Measurements from ENCODE around the gene GSTO2. TPM values are rescaled to one million over a fixed set of nuclear protein-coding genes. Genes with fewer than 3 reads are reported as not detected.

GSTO2 gene
- total RNA-seq, 2 experiments from 2014 or later: 2.3 to 2.6 TPM

GRCh38 chr10:104300736-104301292 is 31.8 kb downstream of the GSTO2 start:
- H3K4me1 Mint-ChIP-seq (ENCODE audit: low read depth): peaks cover 12% of the 10 kb centered on the region

GRCh38 chr10:104301907-104302690 is 33.1 kb downstream of the GSTO2 start:
- ChIA-PET POLR2A (no interaction called here), CTCF (interaction anchor here (7.0 to 13.2 kb wide), 3 partner anchors 10 to 47 kb away, joined by 82 to 186 read pairs (median 186); partner anchors contain the start of gene ITPRIP)
- intact Hi-C loops (cut with micrococcal nuclease): no loop called here
- Mint-ChIP-seq H3K4me3 (no peak overlapping the region), H3K36me3 (no peaks in the 10 kb centered on the region), H3K27me3 (peaks cover 5% of the 10 kb centered on the region), H3K4me1 (ENCODE audit: low read depth) (peaks cover 19% of the 10 kb centered on the region), H3K27ac (no peak overlapping the region), H3K9me3 (peaks cover 3% of the 10 kb centered on the region)
- DNase-seq: no peak

More at GRCh38 chr10:104300736-104301292, 31.8 kb downstream of the GSTO2 start:
- peak overlapping the region; percentile 43 for H3K27ac Mint-ChIP-seq
- CTCF ChIA-PET: interaction anchor here (1.4 to 3.3 kb wide), 4 partner anchors 10 to 53 kb away, joined by 5 to 20 read pairs (median 12); partner anchors contain the start of gene CFAP58
- H3K4me3 Mint-ChIP-seq: no peak overlapping the region
- POLR2A ChIA-PET: no interaction called here
- no peaks in the 10 kb centered on the region for H3K36me3 Mint-ChIP-seq
- peaks cover 3% of the 10 kb centered on the region for H3K9me3 Mint-ChIP-seq
- peak; percentile 43 for DNase-seq
- intact Hi-C loops (cut with micrococcal nuclease): no loop called here
- H3K27me3 Mint-ChIP-seq: peaks cover 2% of the 10 kb centered on the region

DNA sequence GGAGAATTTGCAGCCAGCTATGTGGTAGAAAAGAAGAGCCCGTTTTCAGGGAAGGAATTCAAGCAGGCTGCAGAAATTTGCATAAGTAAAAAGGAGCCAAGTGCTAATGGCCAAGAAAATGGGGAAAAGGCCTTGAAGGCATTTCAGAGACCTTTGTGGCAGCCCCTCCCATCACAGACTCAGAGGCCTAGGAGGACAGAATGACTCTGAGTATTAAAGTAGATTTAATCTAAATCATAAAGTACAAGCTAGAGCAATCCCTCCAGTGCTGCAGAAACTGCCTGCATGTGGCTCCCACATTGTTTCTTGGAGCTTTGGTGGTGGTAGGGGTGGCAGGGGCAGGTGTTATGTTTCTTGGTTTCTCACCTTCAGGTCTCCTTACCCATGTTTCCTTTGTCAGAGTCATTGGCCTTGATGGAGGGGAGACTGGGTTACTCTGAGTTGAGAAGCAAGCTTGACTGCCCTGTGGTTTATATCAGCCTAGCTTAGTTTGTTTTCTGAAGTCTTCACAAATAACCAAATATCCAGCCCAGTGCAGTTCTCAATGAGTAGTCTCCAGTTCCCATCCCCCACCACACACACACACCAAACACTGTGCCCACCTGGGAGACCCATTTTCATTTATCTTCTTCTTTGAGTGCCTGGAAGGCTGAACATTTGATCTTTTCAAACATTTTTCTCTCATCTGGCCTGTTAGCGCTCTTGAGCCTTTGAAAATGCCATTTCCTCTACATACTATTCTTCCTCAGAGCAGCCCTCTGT is 34.8 kb downstream of the GSTO2 start:
- CTCF ChIA-PET: interaction anchor here (0.6 to 13.2 kb wide), 10 partner anchors 8 to 291 kb away, joined by 3 to 186 read pairs (median 22); partner anchors contain the start of genes CFAP58 and ITPRIP
- POLR2A ChIA-PET: no interaction called here
- Mint-ChIP-seq H3K27ac (no peak overlapping the region), H3K4me1 (ENCODE audit: low read depth) (peaks cover 36% of the 10 kb centered on the region), H3K27me3 (peaks cover 5% of the 10 kb centered on the region), H3K36me3 (no peaks in the 10 kb centered on the region), H3K9me3 (peaks cover 3% of the 10 kb centered on the region), H3K4me3 (no peak overlapping the region)
- no peak for DNase-seq
- intact Hi-C loops (cut with micrococcal nuclease): loop anchor here (2.0 kb wide), 1 partner anchor 13 kb away; no protein-coding TSS in a partner anchor

DNA sequence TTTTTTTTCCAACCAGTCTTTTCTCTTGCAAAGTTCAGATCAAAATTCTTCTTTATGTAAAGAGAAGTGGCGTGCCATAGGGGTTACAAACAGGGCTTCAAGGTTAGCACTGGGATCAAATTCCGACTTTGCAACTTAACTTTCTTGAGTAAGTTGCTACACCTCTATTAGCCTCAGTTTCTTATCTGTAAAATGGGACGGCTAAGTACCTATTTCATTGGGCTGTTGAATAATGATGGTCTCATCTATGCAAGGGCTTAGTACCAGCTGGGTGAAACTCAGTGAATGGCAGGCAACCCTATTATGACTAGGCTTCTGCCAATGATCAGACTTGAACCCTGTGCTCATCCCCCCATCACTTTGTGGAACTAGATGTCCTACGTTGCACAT is 35.4 kb downstream of the GSTO2 start:
- CTCF ChIA-PET: interaction anchor here (1.1 to 13.2 kb wide), 10 partner anchors 8 to 49 kb away, joined by 4 to 186 read pairs (median 36); partner anchors contain the start of genes CFAP58 and ITPRIP
- Mint-ChIP-seq H3K9me3 (peaks cover 3% of the 10 kb centered on the region), H3K36me3 (no peaks in the 10 kb centered on the region), H3K27me3 (peaks cover 5% of the 10 kb centered on the region), H3K4me1 (ENCODE audit: low read depth) (peaks cover 40% of the 10 kb centered on the region), H3K4me3 (no peak overlapping the region), H3K27ac (no peak overlapping the region)
- intact Hi-C loops (cut with micrococcal nuclease): loop anchor here (2.0 kb wide), 1 partner anchor 14 kb away; no protein-coding TSS in a partner anchor
- POLR2A ChIA-PET: no interaction called here
- no peak for DNase-seq

GRCh38 chr10:104304927-104305326 is 35.9 kb downstream of the GSTO2 start:
- Mint-ChIP-seq H3K4me3 (no peak overlapping the region), H3K36me3 (no peaks in the 10 kb centered on the region), H3K27ac (no peak overlapping the region), H3K27me3 (peaks cover 5% of the 10 kb centered on the region), H3K9me3 (peaks cover 3% of the 10 kb centered on the region), H3K4me1 (ENCODE audit: low read depth) (peaks cover 45% of the 10 kb centered on the region)
- POLR2A ChIA-PET: interaction anchor here (2.8 to 2.9 kb wide), 2 partner anchors 34 to 45 kb away, joined by 13 to 17 read pairs; partner anchors contain the start of gene ITPRIP
- no peak for DNase-seq
- CTCF ChIA-PET: interaction anchor here (0.8 to 13.2 kb wide), 17 partner anchors 9 to 77 kb away, joined by 3 to 186 read pairs (median 11); partner anchors contain the start of genes CFAP58 and ITPRIP
- intact Hi-C loops (cut with micrococcal nuclease): loop anchor here (1.0 to 2.0 kb wide), 2 partner anchors 14 to 45 kb away; no protein-coding TSS in a partner anchor

- H3K4me1 Mint-ChIP-seq (ENCODE audit: low read depth): peaks cover 41% of the 10 kb centered on the region
- H3K9me3 Mint-ChIP-seq: peaks cover 2% of the 10 kb centered on the region
- CTCF ChIA-PET: interaction anchor here (1.3 to 13.2 kb wide), 8 partner anchors 12 to 47 kb away, joined by 5 to 186 read pairs (median 41); partner anchors contain the start of genes CFAP58 and ITPRIP
- peaks cover 5% of the 10 kb centered on the region for H3K27me3 Mint-ChIP-seq
- peaks cover 6% of the 10 kb centered on the region for H3K36me3 Mint-ChIP-seq
- intact Hi-C loops (cut with micrococcal nuclease): no loop called here
- DNase-seq: no peak
- POLR2A ChIA-PET: interaction anchor here (0.8 to 2.9 kb wide), 3 partner anchors 32 to 43 kb away, joined by 3 to 17 read pairs (median 13); partner anchors contain the start of genes GSTO2 and ITPRIP
- no peak overlapping the region for H3K4me3 Mint-ChIP-seq
- H3K27ac Mint-ChIP-seq: no peak overlapping the region
Measured at GRCh38 chr10:104306897-104307296, 37.9 kb downstream of the GSTO2 start.

DNA sequence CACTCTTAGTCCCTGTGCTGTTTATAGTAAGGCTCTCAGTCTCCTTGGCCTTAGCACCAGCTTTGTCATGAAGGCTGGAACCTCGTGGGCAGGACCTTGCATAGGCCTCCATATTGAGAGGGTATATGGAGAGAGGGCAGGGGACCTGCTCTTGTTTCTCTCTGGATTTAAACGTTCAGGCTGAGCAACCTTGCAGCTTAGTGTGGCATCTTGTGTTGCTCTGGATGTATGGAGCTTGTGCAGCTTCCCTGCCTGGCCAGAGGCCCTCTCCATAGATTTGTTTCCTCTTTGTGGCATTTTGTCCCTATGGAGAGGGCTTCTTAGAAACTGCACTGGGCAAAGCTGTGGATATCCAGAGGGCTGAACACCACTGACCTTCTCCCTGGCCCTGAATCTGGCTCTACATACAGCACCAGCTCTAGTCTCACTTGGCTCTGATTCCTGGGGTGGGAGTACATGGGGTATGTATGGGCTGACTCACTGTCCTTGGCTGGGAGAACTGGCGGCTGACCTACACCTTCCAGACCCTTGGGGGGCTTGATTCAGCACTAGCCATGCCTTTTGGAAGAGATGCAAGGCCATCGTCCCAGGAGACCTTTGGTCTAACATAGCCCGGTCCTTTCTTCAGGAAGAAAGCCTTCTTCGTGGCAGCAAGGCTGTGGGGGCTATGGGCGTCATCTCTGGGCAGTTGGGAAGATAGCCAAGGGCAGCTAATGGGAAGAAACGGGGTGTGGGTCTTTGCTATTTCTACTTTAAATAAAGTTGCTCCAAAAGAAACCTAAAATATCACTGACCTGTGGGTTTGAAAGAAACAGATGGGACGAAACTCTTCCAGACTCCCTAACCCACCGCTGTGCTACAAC is 38.8 kb downstream of the GSTO2 start:
- H3K27me3 Mint-ChIP-seq: peaks cover 5% of the 10 kb centered on the region
- peaks cover 13% of the 10 kb centered on the region for H3K36me3 Mint-ChIP-seq
- H3K4me1 Mint-ChIP-seq (ENCODE audit: low read depth): peaks cover 49% of the 10 kb centered on the region
- H3K4me3 Mint-ChIP-seq: no peak overlapping the region
- H3K9me3 Mint-ChIP-seq: no peaks in the 10 kb centered on the region
- intact Hi-C loops (cut with micrococcal nuclease): loop anchor here (1.0 to 2.0 kb wide), 3 partner anchors 21 to 39 kb away; partner anchors contain the start of genes GSTO2 and ITPRIP
- peak overlapping the region; percentile 44 for H3K27ac Mint-ChIP-seq
- POLR2A ChIA-PET: interaction anchor here (0.8 to 2.9 kb wide), 3 partner anchors 31 to 42 kb away, joined by 3 to 17 read pairs (median 13); partner anchors contain the start of genes GSTO2 and ITPRIP
- CTCF ChIA-PET: interaction anchor here (3.4 to 13.2 kb wide), 7 partner anchors 14 to 46 kb away, joined by 23 to 186 read pairs (median 43); partner anchors contain the start of genes CFAP58 and ITPRIP
- DNase-seq: no peak

DNA sequence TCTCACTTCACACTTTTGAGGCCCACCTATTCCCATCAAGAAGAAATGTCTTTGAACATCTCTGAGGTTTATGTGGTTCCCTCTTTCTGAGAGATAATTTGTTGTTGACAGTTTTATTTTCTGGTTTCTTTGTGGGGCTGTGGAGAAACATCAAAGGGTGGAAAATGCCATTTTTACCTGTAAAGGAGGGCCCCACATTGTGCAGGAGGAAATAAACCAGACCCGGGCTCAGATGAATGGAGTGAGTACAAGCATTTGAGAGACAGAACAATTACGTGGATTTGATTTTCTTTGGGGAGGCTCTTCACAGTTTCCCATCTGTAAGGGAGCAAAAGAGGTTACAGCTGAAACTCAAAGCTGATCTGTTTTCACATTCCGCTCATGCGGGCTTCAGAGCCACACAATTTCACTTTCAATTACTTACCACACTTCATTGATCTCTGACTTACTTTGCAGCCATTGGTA is 39.5 kb downstream of the GSTO2 start:
- H3K27ac Mint-ChIP-seq: peak overlapping the region; percentile 44
- peaks cover 49% of the 10 kb centered on the region for H3K4me1 Mint-ChIP-seq (ENCODE audit: low read depth)
- POLR2A ChIA-PET: interaction anchor here (0.7 to 1.1 kb wide), 2 partner anchors 14 to 21 kb away, joined by 3 to 4 read pairs; no protein-coding TSS in a partner anchor
- intact Hi-C loops (cut with micrococcal nuclease): loop anchor here (1.0 to 2.0 kb wide), 3 partner anchors 21 to 40 kb away; partner anchors contain the start of genes GSTO2 and ITPRIP
- H3K36me3 Mint-ChIP-seq: peaks cover 19% of the 10 kb centered on the region
- peaks cover 5% of the 10 kb centered on the region for H3K27me3 Mint-ChIP-seq
- no peaks in the 10 kb centered on the region for H3K9me3 Mint-ChIP-seq
- CTCF ChIA-PET: interaction anchor here (1.4 to 13.2 kb wide), 5 partner anchors 16 to 45 kb away, joined by 4 to 186 read pairs (median 82); partner anchors contain the start of genes CFAP58 and ITPRIP
- DNase-seq: peak; percentile 54
- H3K4me3 Mint-ChIP-seq: no peak overlapping the region

DNA sequence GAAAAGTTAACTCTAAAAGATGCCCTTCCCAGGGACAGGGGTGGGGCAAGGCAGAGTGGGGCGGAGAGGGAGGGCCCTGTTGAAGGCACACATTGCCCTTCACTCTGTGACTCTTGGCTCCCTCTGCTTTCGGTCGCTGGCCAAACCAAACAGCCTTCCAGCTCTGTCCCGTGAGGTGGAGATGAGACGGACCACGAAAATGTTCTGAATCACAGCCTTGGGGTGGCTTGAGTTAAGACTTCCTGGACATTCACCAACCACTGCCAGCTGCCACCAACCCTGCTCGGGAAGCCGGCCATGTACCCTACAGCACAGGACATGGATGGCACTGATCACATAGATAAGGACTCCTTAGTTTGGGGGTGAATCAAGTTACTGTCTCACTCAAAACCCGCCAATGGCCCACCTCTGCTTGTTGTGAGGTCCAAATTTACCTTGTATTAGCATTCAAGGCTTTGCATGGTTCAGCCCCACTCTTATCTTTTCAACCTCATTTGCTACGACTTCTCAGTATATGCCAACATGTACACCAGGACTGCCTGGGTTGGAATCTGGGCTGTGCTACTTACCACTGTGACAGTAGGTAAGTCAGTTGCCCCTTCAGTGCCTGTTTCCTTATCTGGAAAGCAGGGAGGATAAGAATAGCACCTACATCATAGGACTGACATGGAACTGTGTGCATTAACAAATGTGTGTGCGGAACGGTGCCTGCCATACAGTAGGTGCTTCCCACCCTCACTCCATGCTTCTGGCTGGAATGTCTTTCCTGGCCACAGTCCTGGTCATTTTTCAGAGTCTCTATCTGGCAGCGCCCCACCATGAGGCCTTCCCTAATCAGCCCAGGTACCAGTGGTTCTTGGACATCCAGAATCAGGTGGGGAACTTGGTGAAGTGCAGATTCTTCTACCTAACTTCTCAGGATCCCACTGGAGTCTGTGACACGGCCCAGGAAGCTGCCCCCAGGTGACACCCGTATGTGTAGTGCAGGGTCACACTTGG is 41.3 kb downstream of the GSTO2 start:
- Mint-ChIP-seq H3K27me3 (peaks cover 5% of the 10 kb centered on the region), H3K36me3 (peaks cover 24% of the 10 kb centered on the region), H3K4me1 (ENCODE audit: low read depth) (peaks cover 49% of the 10 kb centered on the region), H3K4me3 (no peak overlapping the region), H3K27ac (no peak overlapping the region), H3K9me3 (no peaks in the 10 kb centered on the region)
- DNase-seq: no peak
- intact Hi-C loops (cut with micrococcal nuclease): loop anchor here (2.0 kb wide), 1 partner anchor 41 kb away; the partner anchor contains the start of gene GSTO2
- ChIA-PET CTCF (interaction anchor here (1.3 to 13.2 kb wide), 4 partner anchors 18 to 41 kb away, joined by 3 to 186 read pairs (median 6); no protein-coding TSS in a partner anchor), POLR2A (no interaction called here)
